Endothelial cell (in vitro differentiated cells): ENCODE results near the gene KRTAP5-1. TPM values are rescaled to one million over a fixed set of nuclear protein-coding genes. Genes with fewer than 3 reads are reported as not detected.

Experiments used
- DNase-seq: peaks from one replicate; pipeline ENCODE4 v3.0.0; 2021; ENCODE audit warnings: low spot score
- H3K27ac Mint-ChIP-seq: one replicate; pipeline ENCODE4 v1.8.0; 2021; ENCODE audit warnings: mixed read lengths, inconsistent platforms; ENCODE audit not compliant: unreplicated experiment
- H3K27me3 Mint-ChIP-seq: one replicate; pipeline ENCODE4 v1.8.0; 2021; ENCODE audit warnings: mild to moderate bottlenecking, moderate library complexity, mixed read lengths, inconsistent platforms; ENCODE audit not compliant: unreplicated experiment
- H3K36me3 Mint-ChIP-seq: one replicate; pipeline ENCODE4 v1.8.0; 2021; ENCODE audit warnings: mild to moderate bottlenecking, low read depth, mixed read lengths, inconsistent platforms; ENCODE audit not compliant: unreplicated experiment
- H3K4me1 Mint-ChIP-seq: one replicate; pipeline ENCODE4 v1.8.0; 2021; ENCODE audit warnings: mild to moderate bottlenecking, mixed read lengths, inconsistent platforms; ENCODE audit not compliant: unreplicated experiment
- H3K4me3 Mint-ChIP-seq: one replicate; pipeline ENCODE4 v1.8.0; 2021; ENCODE audit warnings: mild to moderate bottlenecking, mixed read lengths, inconsistent platforms; ENCODE audit not compliant: unreplicated experiment
- H3K9me3 Mint-ChIP-seq: one replicate; pipeline ENCODE4 v1.8.0; 2021; ENCODE audit warnings: mixed read lengths, inconsistent platforms; ENCODE audit not compliant: unreplicated experiment
- total RNA-seq: library from RNA; stranded (reverse); fragmentation: NEBNext Ultra II Directional; extraction: Animal tissue kit (Norgen Biotek cat#: 25700); gene quantifications from one replicate; pipeline ENCODE4 v1.2.1, GENCODE V29; 2021; ENCODE audit not compliant: unreplicated experiment
- TF ChIP-seq, protein P1 (sequence below): fragments of 200-600 bp; sonication (generic); IDR thresholded peaks from one replicate; pipeline ENCODE4 v1.5.0; 2021; ENCODE audit warnings: antibody characterized with exemption; ENCODE audit not compliant: unreplicated experiment

The KRTAP5-1 gene
- total RNA-seq, 1 donor from 2014 or later: not detected

DNA sequence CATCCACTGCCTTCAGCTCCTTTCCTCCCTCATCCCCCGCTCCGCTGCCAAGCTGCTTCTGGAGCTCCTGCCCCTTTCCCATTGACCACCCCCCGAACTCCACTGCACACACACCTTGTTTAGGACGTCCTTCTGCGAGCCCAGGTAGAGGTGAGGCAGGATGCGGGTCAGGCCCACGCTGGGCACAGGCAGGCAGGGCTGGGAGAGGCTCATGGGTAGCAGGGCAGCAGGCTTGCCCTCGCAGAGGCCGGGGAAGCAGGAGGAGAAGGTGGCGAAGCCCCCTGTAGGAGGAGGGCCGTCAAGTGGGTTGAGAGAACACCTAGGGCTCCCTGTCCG, 26.3 kb downstream of the KRTAP5-1 start:
- Mint-ChIP-seq H3K36me3 (no peaks in the 10 kb centered on the region), H3K4me3 (no peak overlapping the region), H3K4me1 (no peaks in the 10 kb centered on the region), H3K27ac (no peak overlapping the region), H3K27me3 (peaks cover 9% of the 10 kb centered on the region), H3K9me3 (no peaks in the 10 kb centered on the region)
- DNase-seq: no peak
- TF ChIP-seq, protein P1, sequence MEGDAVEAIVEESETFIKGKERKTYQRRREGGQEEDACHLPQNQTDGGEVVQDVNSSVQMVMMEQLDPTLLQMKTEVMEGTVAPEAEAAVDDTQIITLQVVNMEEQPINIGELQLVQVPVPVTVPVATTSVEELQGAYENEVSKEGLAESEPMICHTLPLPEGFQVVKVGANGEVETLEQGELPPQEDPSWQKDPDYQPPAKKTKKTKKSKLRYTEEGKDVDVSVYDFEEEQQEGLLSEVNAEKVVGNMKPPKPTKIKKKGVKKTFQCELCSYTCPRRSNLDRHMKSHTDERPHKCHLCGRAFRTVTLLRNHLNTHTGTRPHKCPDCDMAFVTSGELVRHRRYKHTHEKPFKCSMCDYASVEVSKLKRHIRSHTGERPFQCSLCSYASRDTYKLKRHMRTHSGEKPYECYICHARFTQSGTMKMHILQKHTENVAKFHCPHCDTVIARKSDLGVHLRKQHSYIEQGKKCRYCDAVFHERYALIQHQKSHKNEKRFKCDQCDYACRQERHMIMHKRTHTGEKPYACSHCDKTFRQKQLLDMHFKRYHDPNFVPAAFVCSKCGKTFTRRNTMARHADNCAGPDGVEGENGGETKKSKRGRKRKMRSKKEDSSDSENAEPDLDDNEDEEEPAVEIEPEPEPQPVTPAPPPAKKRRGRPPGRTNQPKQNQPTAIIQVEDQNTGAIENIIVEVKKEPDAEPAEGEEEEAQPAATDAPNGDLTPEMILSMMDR: no peak

DNA sequence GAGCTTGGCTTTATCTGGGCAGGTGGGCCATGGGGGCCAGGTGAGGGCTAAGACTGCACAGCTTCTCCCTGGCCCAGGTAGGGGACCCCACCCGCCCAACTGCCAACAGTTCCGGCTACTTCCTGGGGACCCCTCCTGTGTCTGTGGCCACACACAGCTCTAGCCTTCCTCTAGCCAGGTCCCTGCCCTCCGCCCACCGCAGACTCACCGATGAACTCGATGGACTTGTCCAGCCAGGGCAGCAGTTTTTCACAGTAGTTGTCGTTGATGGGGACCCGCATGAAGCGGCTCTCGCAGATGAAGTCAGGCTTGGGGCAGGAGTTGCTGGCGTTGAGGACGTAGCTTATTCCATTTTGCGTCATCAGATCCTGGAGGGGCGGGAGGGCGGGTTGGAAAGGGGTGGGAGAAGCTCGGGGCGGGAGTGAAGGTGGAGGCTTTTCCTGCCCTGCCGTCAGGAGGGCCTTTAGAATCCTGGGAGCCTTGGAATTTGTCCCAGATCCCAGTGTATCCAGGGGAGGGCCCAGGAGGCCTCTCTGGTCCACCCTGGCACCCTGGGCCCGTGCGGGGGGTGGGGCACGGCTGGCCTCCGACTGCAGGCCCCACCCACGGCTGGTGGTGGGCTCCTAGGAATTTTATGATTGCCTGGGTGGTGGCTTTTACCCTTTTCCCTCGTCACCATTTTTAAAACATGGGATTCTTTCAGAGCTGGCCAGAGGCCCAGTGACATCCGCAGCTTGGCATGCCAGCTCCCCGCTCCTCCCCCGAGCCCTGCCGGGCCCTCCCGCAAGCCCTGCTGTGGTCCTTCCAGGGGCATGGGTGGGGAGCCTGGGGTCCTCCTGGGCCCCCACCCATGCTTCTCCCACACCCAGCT, 26.9 kb downstream of the KRTAP5-1 start:
- Mint-ChIP-seq H3K9me3 (no peaks in the 10 kb centered on the region), H3K4me1 (no peaks in the 10 kb centered on the region), H3K4me3 (no peak overlapping the region), H3K27me3 (peaks cover 12% of the 10 kb centered on the region), H3K36me3 (no peaks in the 10 kb centered on the region), H3K27ac (no peak overlapping the region)
- TF ChIP-seq, protein P1: no peak
- no peak for DNase-seq

DNA sequence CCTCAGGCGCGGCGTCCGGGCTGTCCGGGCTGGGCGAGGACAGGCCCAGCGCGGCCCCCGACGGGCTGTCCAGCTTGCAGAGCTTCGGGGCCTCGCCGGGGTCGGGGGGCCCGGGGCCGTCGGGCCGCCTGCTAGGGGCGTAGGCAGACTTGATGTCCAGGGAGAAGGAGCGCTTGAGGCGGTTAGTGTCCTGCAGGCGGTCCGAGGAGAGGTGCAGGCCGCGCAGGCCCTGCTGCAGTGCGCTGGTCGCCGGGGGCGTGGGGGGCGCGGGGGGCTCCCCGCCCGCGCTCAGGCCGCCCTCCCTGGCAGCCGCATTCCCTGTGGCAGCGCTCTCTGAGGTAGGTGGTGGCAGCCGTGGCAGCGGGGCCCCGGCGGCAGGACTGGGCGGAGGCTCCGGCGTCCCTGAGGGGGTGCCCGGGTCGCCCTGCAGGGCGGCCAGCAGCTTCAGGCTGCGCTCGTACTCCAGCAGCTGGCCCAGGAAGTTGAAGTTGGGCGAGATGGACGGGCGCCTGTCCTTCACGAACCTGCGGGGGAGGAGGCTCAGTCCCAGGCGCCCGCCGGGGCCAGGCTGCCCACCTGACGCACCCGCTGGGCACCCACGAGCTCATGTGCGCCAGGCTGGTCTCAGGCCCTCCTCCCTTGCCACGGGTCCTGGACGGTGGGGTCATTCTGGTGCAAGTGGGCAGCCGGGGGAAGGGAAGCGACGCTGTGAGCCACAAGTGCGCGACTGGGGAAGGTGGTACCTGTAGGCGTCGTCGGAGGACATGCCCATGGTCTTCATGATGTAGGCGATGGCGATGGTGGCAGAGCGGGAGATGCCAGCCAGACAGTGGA, 27.8 kb downstream of the KRTAP5-1 start:
- H3K4me3 Mint-ChIP-seq: no peak overlapping the region
- H3K4me1 Mint-ChIP-seq: no peaks in the 10 kb centered on the region
- no peak overlapping the region for H3K27ac Mint-ChIP-seq
- peaks cover 7% of the 10 kb centered on the region for H3K27me3 Mint-ChIP-seq
- H3K36me3 Mint-ChIP-seq: no peaks in the 10 kb centered on the region
- no peak for DNase-seq
- no peaks in the 10 kb centered on the region for H3K9me3 Mint-ChIP-seq
- TF ChIP-seq, protein P1: no peak

DNA sequence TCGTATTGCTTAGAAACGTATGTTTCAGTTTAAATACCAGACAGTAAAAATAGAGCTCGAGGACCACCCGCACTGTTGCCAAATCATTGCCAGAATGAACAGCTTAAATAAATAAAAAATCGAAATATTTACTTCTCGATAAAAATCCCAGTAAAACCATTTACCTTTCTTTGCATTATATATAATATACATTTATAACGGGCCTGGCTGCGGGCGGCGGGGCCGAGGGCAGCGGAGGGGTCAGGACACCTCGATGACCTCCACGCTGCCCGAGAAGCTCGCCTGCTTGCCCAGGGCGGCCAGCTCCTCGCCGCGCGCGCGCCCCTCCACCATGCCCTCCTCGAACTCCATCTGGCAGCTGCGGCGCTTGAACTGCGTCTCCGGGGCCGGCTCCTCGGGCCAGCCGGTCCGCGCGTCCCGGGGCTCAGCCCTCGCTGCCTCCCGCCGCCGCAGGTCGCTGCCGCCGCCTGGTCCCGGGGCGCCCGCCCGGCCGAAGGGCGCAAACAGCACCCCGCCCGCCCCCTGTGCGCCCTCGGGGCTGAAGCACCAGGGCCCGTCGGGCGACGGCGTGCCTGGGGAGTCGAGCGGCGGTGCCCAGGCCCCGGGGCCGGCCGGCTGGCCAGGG, 28.7 kb downstream of the KRTAP5-1 start:
- no peak overlapping the region for H3K27ac Mint-ChIP-seq
- peaks cover 7% of the 10 kb centered on the region for H3K27me3 Mint-ChIP-seq
- TF ChIP-seq, protein P1: no peak
- no peaks in the 10 kb centered on the region for H3K4me1 Mint-ChIP-seq
- no peak overlapping the region for H3K4me3 Mint-ChIP-seq
- no peak for DNase-seq
- H3K36me3 Mint-ChIP-seq: no peaks in the 10 kb centered on the region
- H3K9me3 Mint-ChIP-seq: no peaks in the 10 kb centered on the region
